Loucy (cell line): ENCODE measurements around the gene PGC.

Source experiments
- H2AFZ ChIP-seq: fragments of 200-600 bp; sonication (generic); 2 replicates; pipeline ENCODE4 v1.6.0; 2016; ENCODE audit warnings: antibody characterized with exemption, mild to moderate bottlenecking, low read length, moderate library complexity
- H3F3A ChIP-seq: fragments of 200-600 bp; 2 replicates; pipeline ENCODE4 v1.6.0; 2016; ENCODE audit warnings: antibody characterized with exemption, low read depth, mild to moderate bottlenecking
- H3K27me3 ChIP-seq: fragments of 200-600 bp; sonication (generic); 2 replicates; pipeline ENCODE4 v1.6.1; 2014; ENCODE audit warnings: low read length, mild to moderate bottlenecking; ENCODE audit not compliant: insufficient read depth, poor library complexity, severe bottlenecking
- H3K36me3 ChIP-seq: fragments of 200-600 bp; sonication (generic); 2 replicates; pipeline ENCODE4 v1.6.1; 2016; ENCODE audit warnings: low read length; ENCODE audit not compliant: insufficient read depth
- H3K4me1 ChIP-seq: fragments of 200-600 bp; sonication (generic); 2 replicates; pipeline ENCODE4 v1.5.1; 2014; ENCODE audit warnings: low read length, mild to moderate bottlenecking; ENCODE audit not compliant: insufficient read depth, poor library complexity, severe bottlenecking
- H3K4me2 ChIP-seq: fragments of 200-600 bp; sonication (generic); 2 replicates; pipeline ENCODE4 v1.6.0; 2014; ENCODE audit warnings: antibody characterized with exemption, low read length, low read depth, mild to moderate bottlenecking; ENCODE audit not compliant: poor library complexity, severe bottlenecking
- H3K4me3 ChIP-seq: fragments of 200-600 bp; sonication (generic); 2 replicates; pipeline ENCODE4 v1.5.1; 2014; ENCODE audit warnings: low read length, mild to moderate bottlenecking, mixed read lengths; ENCODE audit not compliant: poor library complexity, severe bottlenecking
- H3K79me2 ChIP-seq: fragments of 200-600 bp; sonication (generic); 2 replicates; pipeline ENCODE4 v1.6.1; 2014; ENCODE audit warnings: low read length; ENCODE audit not compliant: insufficient read depth
- H3K9ac ChIP-seq: fragments of 200-600 bp; sonication (generic); 2 replicates; pipeline ENCODE4 v1.6.0; 2014; ENCODE audit warnings: mild to moderate bottlenecking, low read depth, low read length, moderate library complexity; ENCODE audit not compliant: poor library complexity, severe bottlenecking
- H3K9me2 ChIP-seq: fragments of 200-600 bp; sonication (generic); replicated peaks from 2 replicates; pipeline ENCODE4 v1.6.1; 2016; ENCODE audit warnings: low read depth, low read length, mixed read lengths
- H3K9me3 ChIP-seq: fragments of 200-600 bp; sonication (generic); 2 replicates; pipeline ENCODE4 v1.6.1; 2014; ENCODE audit warnings: mild to moderate bottlenecking, antibody characterized with exemption, low read length, low read depth; ENCODE audit not compliant: insufficient read depth
- H4K20me1 ChIP-seq: fragments of 200-600 bp; sonication (generic); 2 replicates; pipeline ENCODE4 v1.6.0; 2014; ENCODE audit warnings: antibody characterized with exemption, low read length, mild to moderate bottlenecking; ENCODE audit not compliant: insufficient read depth, poor library complexity, severe bottlenecking
- CTCF ChIP-seq: fragments of 200-600 bp; sonication (generic); conservative IDR thresholded peaks from 2 replicates; pipeline ENCODE4 v1.5.1; 2014; ENCODE audit warnings: mild to moderate bottlenecking, antibody characterized with exemption, low read length
- EZH2phosphoT487 ChIP-seq: fragments of 200-600 bp; IDR thresholded peaks from 2 replicates; pipeline ENCODE4 v1.6.1; 2018; ENCODE audit warnings: antibody characterized with exemption, mild to moderate bottlenecking, moderate library complexity, borderline replicate concordance

PGC gene

DNA sequence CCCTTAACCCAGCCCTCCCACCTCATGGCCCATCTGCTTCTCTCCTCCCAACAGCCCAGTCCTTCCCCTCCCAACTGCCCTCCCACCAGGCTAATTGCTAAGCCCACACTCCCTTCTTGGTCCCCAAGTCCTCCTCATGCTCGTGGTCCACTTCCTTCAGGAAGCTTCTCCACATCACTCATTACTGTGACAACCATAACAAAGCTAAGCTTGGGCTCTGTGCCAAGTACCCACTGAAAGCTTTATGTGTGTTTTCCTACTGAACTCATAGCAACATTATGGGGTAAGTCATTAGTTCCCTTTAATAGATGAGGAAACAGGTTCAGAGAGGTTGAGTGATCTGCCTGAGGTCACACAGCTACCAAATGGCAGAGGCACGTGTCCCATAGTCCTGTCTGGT is 16.3 kb upstream of the PGC start:
- Histone ChIP-seq H3K27me3 (no peaks in the 10 kb centered on the region), H2AFZ (no peak overlapping the region), H3F3A (no peaks in the 10 kb centered on the region), H3K4me2 (no peak overlapping the region), H3K79me2 (no peaks in the 10 kb centered on the region), H3K36me3 (no peaks in the 10 kb centered on the region), H4K20me1 (no peaks in the 10 kb centered on the region), H3K9ac (no peak overlapping the region), H3K9me3 (no peaks in the 10 kb centered on the region), H3K4me1 (peaks cover 23% of the 10 kb centered on the region), H3K4me3 (no peak overlapping the region), H3K9me2 (no peaks in the 10 kb centered on the region)
- TF ChIP-seq EZH2phosphoT487 (no peak), CTCF (no peak)

DNA sequence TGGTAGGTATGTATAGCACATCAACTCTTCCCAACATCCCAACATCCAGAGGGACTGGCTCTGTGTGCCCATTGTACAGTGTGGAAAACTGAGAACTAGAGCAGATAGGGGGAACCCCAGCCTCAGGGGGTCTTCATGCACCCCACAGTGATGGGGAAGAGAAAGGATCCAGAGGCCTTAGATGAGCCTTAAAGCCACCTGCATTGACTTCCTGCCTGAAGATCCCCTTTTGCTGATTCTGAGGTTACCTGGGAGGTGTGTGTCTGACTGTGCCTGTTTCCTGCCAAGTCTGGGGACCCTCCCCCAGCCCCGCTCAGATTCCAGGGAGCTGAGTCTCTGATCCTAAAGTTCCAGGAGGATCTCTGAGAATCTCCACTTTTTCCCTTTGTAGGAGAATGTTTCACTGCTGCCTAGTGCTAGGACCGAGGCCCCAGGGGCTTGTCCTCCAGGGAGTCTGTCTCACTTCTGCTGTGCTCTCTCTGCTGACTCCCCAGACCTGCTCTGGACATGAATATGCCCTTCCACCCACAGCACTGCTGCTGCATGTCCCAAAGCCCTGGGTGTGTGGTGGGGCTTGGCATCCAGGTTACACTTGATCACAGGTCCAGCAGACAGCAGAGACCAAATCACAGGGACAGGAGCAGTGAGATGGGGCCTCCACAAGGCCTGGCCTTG is 12.8 kb upstream of the PGC start:
- H3K36me3 ChIP-seq = no peaks in the 10 kb centered on the region
- H3F3A ChIP-seq = no peaks in the 10 kb centered on the region
- H3K4me2 ChIP-seq = no peak overlapping the region
- H2AFZ ChIP-seq = no peak overlapping the region
- no peaks in the 10 kb centered on the region for H3K9me2 ChIP-seq
- no peak overlapping the region for H3K9ac ChIP-seq
- H3K27me3 ChIP-seq = no peaks in the 10 kb centered on the region
- H3K4me3 ChIP-seq = no peak overlapping the region
- no peaks in the 10 kb centered on the region for H4K20me1 ChIP-seq
- TF ChIP-seq CTCF (no peak), EZH2phosphoT487 (no peak)
- H3K9me3 ChIP-seq = no peaks in the 10 kb centered on the region
- no peaks in the 10 kb centered on the region for H3K79me2 ChIP-seq
- H3K4me1 ChIP-seq = peaks cover 21% of the 10 kb centered on the region

DNA sequence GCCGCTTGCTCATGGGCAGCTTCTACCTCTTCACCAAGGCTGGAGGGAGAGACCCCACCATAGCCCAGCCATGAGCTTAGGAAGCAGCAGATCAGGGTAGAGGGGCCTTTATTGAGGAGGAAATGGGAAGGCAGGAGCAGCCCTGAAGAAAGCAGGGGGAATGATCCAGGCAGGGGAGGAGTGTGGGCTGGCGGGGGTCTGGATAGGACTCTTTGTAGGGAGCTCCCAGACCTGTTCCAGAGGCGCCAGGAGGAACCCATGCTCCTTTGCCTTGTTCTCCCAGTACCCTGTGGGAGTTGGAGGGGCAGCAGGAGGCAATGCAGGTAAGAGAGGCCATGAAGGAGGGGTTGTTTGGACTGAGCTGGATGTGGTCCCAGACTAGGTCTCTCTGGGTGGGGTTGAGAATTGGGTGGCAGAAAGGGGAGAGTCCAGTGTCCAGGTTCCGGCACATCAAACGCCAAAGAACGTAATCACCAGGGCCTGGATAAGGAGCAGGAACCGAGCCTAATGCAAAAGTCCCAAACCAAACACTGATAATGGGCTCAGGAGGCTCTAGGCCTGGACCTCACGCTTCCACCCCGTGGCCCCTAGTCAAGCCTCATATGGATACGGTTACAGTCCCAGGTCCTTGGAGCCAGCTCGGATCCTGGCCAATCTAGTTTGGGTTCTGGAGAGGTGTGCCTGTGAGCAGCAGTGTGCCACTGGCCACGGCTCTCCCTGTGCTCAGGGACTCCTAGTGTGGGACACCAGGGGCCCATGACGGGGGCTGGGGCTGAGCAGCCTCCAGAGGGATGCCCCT is 12.1 kb upstream of the PGC start:
- Histone ChIP-seq H3K36me3 (no peaks in the 10 kb centered on the region), H3K4me3 (no peak overlapping the region), H2AFZ (no peak overlapping the region), H3F3A (no peaks in the 10 kb centered on the region), H3K9me3 (no peaks in the 10 kb centered on the region), H3K9me2 (no peaks in the 10 kb centered on the region), H3K27me3 (no peaks in the 10 kb centered on the region), H3K79me2 (no peaks in the 10 kb centered on the region), H3K9ac (no peak overlapping the region), H3K4me2 (no peak overlapping the region), H3K4me1 (peaks cover 21% of the 10 kb centered on the region), H4K20me1 (no peaks in the 10 kb centered on the region)
- TF ChIP-seq CTCF (no peak), EZH2phosphoT487 (no peak)
